ENCODE data around the gene POFUT2. TPM values are rescaled to one million over a fixed set of nuclear protein-coding genes. Genes with fewer than 3 reads are reported as not detected.

The POFUT2 gene
- total RNA-seq, 1 experiment from 2014 or later = 31.4 TPM

DNA sequence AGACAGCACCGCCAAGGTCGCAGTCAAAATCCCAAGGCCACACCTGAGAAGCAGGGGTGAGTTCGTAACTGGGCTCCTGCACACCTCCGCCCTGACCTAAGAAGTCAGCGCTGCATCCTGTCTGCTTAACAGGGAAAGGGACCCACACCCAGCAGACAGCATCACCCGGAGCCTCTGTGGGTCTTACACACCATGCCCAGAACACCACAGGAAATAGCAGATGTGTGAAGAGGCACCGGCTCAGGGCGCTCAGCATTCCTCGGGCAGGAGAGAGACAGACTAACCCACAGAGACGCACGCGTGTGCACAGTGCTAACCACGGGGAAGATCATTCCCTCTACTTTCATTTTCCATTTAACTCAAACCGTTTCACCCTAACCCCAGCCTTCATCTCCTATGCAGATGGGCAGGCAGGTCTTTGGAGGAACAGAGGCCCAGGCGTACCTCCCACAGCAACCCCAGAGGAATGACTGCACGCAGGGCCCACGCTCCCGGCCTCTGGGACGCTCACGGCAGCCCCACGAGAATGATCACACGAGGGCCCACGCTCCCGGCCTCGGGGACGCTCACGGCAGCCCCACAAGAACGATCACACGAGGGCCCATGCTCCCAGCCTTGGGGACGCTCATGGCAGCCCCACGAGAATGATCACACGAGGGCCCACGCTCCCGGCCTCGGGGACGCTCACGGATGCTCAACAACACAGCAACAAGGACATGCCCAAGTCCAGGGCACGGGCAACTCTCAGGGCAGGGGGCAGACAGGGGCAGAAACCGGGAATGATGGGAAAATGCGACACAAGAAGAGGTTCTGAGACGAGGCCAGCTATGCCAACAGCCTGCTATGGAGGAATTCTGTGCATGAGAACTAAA lies 20.9 kb downstream of the POFUT2 start:
- CTCF ChIA-PET = no interaction called here
- DNase-seq = no peak
- no peak overlapping the region for H3K27ac Mint-ChIP-seq (ENCODE audit: unreplicated experiment)
- H3K4me3 Mint-ChIP-seq (ENCODE audit: low read depth, unreplicated experiment) = no peak overlapping the region
- H3K36me3 Mint-ChIP-seq (ENCODE audit: insufficient read depth, unreplicated experiment) = peaks cover 13% of the 10 kb centered on the region
- H3K9me3 Mint-ChIP-seq (ENCODE audit: low read depth, unreplicated experiment) = no peaks in the 10 kb centered on the region
- H3K4me1 Mint-ChIP-seq (ENCODE audit: low read depth, unreplicated experiment) = no peaks in the 10 kb centered on the region
- intact Hi-C loops (cut with micrococcal nuclease; ENCODE audit: unreplicated experiment) = no loop called here
- TF ChIP-seq, protein P1, sequence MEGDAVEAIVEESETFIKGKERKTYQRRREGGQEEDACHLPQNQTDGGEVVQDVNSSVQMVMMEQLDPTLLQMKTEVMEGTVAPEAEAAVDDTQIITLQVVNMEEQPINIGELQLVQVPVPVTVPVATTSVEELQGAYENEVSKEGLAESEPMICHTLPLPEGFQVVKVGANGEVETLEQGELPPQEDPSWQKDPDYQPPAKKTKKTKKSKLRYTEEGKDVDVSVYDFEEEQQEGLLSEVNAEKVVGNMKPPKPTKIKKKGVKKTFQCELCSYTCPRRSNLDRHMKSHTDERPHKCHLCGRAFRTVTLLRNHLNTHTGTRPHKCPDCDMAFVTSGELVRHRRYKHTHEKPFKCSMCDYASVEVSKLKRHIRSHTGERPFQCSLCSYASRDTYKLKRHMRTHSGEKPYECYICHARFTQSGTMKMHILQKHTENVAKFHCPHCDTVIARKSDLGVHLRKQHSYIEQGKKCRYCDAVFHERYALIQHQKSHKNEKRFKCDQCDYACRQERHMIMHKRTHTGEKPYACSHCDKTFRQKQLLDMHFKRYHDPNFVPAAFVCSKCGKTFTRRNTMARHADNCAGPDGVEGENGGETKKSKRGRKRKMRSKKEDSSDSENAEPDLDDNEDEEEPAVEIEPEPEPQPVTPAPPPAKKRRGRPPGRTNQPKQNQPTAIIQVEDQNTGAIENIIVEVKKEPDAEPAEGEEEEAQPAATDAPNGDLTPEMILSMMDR (IDR thresholded peaks at IDR 0.05; ENCODE audit: unreplicated experiment) = no peak
- H3K27me3 Mint-ChIP-seq (ENCODE audit: unreplicated experiment) = no peaks in the 10 kb centered on the region
- no TSS peak for BruUV-seq (replicated peaks)

- CTCF ChIA-PET = no interaction called here
These were observed 21.8 kb downstream of the POFUT2 start for GRCh38 chr21:45265721-45266517.

DNA sequence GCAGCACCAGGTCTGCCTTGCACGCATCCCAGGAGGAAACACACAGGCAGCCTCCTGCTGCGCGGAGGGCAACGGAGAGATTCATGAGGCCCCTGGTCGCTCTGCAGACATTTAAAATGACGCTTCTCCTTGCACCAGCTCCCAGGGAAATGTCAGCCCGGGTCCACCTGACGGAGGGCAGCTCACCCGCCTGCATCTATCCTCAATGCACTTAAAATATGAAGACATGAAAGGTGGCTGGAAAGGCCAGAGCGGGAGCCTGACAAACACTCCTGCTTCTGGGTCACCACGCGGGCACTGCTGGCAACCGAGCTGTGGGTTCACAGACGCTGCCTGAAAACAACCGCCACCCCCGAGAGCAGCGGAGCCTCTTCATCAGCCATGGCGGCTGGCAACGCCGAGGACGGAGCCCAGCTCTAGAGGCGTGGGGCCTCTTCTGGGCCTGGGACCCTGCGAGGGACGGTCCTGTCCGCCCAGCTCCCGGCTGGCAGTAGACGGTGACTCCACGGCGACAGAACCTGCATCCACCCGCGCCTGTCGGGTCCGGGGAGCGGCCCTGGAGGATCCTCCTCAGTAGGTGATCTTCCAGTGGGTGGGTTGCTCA lies 22.7 kb downstream of the POFUT2 start:
- no TSS peak for BruUV-seq (replicated peaks)
- DNase-seq = no peak
- H3K36me3 Mint-ChIP-seq (ENCODE audit: insufficient read depth, unreplicated experiment) = peaks cover 13% of the 10 kb centered on the region
- H3K27me3 Mint-ChIP-seq (ENCODE audit: unreplicated experiment) = no peaks in the 10 kb centered on the region
- no peak overlapping the region for H3K4me3 Mint-ChIP-seq (ENCODE audit: low read depth, unreplicated experiment)
- TF ChIP-seq, protein P1 (IDR thresholded peaks at IDR 0.05; ENCODE audit: unreplicated experiment) = no peak
- CTCF ChIA-PET = no interaction called here
- no peaks in the 10 kb centered on the region for H3K4me1 Mint-ChIP-seq (ENCODE audit: low read depth, unreplicated experiment)
- intact Hi-C loops (cut with micrococcal nuclease; ENCODE audit: unreplicated experiment) = no loop called here
- no peak overlapping the region for H3K27ac Mint-ChIP-seq (ENCODE audit: unreplicated experiment)
- H3K9me3 Mint-ChIP-seq (ENCODE audit: low read depth, unreplicated experiment) = no peaks in the 10 kb centered on the region

More at GRCh38 chr21:45265721-45266517, 21.8 kb downstream of the POFUT2 start:
- no peaks in the 10 kb centered on the region for H3K4me1 Mint-ChIP-seq (ENCODE audit: low read depth, unreplicated experiment)
- TF ChIP-seq, protein P1 (IDR thresholded peaks at IDR 0.05; ENCODE audit: unreplicated experiment) = no peak
- peaks cover 13% of the 10 kb centered on the region for H3K36me3 Mint-ChIP-seq (ENCODE audit: insufficient read depth, unreplicated experiment)
- H3K4me3 Mint-ChIP-seq (ENCODE audit: low read depth, unreplicated experiment) = no peak overlapping the region
- intact Hi-C loops (cut with micrococcal nuclease; ENCODE audit: unreplicated experiment) = no loop called here
- no peak for DNase-seq
- no TSS peak for BruUV-seq (replicated peaks)
- H3K27ac Mint-ChIP-seq (ENCODE audit: unreplicated experiment) = no peak overlapping the region
- no peaks in the 10 kb centered on the region for H3K9me3 Mint-ChIP-seq (ENCODE audit: low read depth, unreplicated experiment)
- H3K27me3 Mint-ChIP-seq (ENCODE audit: unreplicated experiment) = no peaks in the 10 kb centered on the region

GRCh38 chr21:45264146-45264911 lies 23.4 kb downstream of the POFUT2 start:
- Mint-ChIP-seq H3K9me3 (ENCODE audit: low read depth, unreplicated experiment) (no peaks in the 10 kb centered on the region), H3K27ac (ENCODE audit: unreplicated experiment) (no peak overlapping the region), H3K4me3 (ENCODE audit: low read depth, unreplicated experiment) (no peak overlapping the region), H3K27me3 (ENCODE audit: unreplicated experiment) (no peaks in the 10 kb centered on the region), H3K4me1 (ENCODE audit: low read depth, unreplicated experiment) (no peaks in the 10 kb centered on the region), H3K36me3 (ENCODE audit: insufficient read depth, unreplicated experiment) (peaks cover 13% of the 10 kb centered on the region)
- BruUV-seq (replicated peaks) = TSS peak; percentile 33
- TF ChIP-seq, protein P1 (IDR thresholded peaks at IDR 0.05; ENCODE audit: unreplicated experiment) = no peak
- CTCF ChIA-PET = no interaction called here
- no peak for DNase-seq
- intact Hi-C loops (cut with micrococcal nuclease; ENCODE audit: unreplicated experiment) = no loop called here
